Astrocyte (in vitro differentiated cells and primary cell): Measurements from ENCODE around the gene LRMDA.

ENCODE experiments used
- EZH2 ChIP-seq: IDR thresholded peaks from 2 replicates; pipeline ENCODE4 v1.6.1; 2012; ENCODE audit warnings: mild to moderate bottlenecking, low read length, inconsistent platforms; ENCODE audit not compliant: insufficient read depth
- TF ChIP-seq, protein P1 (sequence below): IDR thresholded peaks from 2 replicates; pipeline ENCODE4 v1.5.1; 2011; ENCODE audit warnings: low read depth, mild to moderate bottlenecking, inconsistent platforms, low read length, moderate library complexity; ENCODE audit not compliant: insufficient read depth

DNA sequence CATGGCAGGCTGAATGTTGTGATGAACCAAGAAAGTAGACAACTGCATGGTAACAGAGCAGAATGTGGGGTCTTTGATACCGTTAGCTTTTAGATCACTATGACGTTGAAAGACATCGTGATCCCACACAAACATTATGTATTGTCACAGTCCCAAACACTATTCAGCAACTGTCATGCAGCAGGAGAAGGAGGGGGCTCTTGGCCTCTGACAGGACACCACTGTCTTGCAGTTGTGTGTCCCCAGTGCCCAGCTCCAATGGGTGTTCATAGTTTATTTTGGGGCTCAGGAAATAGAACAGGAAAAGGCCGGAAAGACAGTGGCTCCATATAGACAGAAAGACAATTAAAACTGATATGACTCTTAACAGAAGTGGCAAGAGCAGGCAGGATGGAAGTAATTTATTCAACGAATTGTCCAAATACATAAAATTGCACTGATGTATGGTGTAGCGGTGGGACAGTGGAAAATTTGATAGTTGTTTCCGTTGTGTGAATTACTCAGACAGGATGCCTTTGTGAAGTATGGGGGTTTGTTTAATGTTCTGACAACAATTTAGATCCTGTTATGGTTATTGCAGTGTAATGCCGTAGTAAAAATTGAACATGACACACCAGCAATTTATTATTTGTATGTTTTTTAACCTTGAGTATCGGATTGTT lies 292.0 kb downstream of the LRMDA start:
- TF ChIP-seq, protein P1, sequence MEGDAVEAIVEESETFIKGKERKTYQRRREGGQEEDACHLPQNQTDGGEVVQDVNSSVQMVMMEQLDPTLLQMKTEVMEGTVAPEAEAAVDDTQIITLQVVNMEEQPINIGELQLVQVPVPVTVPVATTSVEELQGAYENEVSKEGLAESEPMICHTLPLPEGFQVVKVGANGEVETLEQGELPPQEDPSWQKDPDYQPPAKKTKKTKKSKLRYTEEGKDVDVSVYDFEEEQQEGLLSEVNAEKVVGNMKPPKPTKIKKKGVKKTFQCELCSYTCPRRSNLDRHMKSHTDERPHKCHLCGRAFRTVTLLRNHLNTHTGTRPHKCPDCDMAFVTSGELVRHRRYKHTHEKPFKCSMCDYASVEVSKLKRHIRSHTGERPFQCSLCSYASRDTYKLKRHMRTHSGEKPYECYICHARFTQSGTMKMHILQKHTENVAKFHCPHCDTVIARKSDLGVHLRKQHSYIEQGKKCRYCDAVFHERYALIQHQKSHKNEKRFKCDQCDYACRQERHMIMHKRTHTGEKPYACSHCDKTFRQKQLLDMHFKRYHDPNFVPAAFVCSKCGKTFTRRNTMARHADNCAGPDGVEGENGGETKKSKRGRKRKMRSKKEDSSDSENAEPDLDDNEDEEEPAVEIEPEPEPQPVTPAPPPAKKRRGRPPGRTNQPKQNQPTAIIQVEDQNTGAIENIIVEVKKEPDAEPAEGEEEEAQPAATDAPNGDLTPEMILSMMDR: no peak
- no peak for TF ChIP-seq EZH2
